ENCODE results near the gene REEP1.
"Not testable (repeated sequence)": the region's sequence is repeated elsewhere in the genome, so short reads cannot be mapped to it uniquely, and the experiment has no call there.

The REEP1 gene

DNA sequence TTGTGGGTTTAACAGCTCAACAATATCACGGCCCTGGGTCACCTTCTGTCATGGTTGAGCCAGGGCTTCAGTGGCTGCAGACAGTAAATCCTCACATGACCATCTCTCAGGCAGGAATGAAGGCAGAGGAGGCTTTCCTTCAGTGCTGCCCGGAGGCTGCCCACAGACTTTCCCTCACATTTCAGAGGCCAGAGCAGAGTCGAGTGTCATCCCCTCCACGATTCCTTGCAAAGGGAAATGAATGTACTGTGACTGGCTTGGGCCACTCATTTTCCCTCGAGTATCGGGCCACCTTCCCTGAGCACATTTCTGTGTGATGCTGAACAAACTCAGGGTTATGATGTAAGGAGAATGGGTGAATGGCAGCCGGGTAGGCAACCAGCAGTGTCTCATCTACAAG, 10.0 kb upstream of the REEP1 start:
- H3K9me3 ChIP-seq (ENCODE audit: severe bottlenecking): no peaks in the 10 kb centered on the region
- TF ChIP-seq CTCF (IDR thresholded peaks at IDR 0.05; ENCODE audit: poor library complexity, severe bottlenecking): no peak
- DNase-seq (ENCODE audit: low spot score) (no peak), ATAC-seq (ENCODE audit: low read depth) (no peak)
- H3K27ac ChIP-seq (ENCODE audit: poor library complexity, severe bottlenecking): no peak overlapping the region
- no peaks in the 10 kb centered on the region for H3K27me3 ChIP-seq (ENCODE audit: insufficient read depth, poor library complexity, severe bottlenecking)
- no peaks in the 10 kb centered on the region for H3K4me1 ChIP-seq (ENCODE audit: insufficient read depth, poor library complexity, severe bottlenecking)
- H3K4me3 ChIP-seq (ENCODE audit: severe bottlenecking): no peak overlapping the region
- no peaks in the 10 kb centered on the region for H3K36me3 ChIP-seq (ENCODE audit: low read depth)

DNA sequence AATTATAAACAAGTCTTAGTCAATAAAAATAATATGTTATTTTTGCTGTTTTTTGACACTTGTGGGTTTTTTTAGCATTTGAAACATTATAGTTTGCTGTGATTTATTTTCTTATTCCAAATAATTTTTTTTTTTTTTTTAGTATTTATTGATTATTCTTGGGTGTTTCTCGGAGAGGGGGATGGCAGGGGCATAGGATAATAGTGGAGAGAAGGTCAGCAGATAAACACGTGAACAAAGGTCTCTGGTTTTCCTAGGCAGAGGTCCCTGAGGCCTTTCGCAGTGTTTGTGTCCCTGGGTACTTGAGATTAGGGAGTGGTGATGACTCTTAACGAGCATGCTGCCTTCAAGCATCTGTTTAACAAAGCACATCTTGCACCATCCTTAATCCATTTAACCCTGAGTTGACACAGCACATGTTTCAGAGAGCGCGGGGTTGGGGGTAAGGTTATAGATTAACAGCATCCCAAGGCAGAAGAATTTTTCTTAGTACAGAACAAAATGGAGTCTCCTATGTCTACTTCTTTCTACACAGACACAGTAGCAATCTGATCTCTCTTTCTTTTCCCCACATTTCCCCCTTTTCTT, 8.5 kb upstream of the REEP1 start:
- not testable (repeated sequence) for H3K4me3 ChIP-seq (ENCODE audit: severe bottlenecking); H3K27me3 ChIP-seq (ENCODE audit: insufficient read depth, poor library complexity, severe bottlenecking); H3K27ac ChIP-seq (ENCODE audit: poor library complexity, severe bottlenecking); DNase-seq (ENCODE audit: low spot score); H3K36me3 ChIP-seq (ENCODE audit: low read depth); ATAC-seq (ENCODE audit: low read depth); H3K9me3 ChIP-seq (ENCODE audit: severe bottlenecking); H3K4me1 ChIP-seq (ENCODE audit: insufficient read depth, poor library complexity, severe bottlenecking)

DNA sequence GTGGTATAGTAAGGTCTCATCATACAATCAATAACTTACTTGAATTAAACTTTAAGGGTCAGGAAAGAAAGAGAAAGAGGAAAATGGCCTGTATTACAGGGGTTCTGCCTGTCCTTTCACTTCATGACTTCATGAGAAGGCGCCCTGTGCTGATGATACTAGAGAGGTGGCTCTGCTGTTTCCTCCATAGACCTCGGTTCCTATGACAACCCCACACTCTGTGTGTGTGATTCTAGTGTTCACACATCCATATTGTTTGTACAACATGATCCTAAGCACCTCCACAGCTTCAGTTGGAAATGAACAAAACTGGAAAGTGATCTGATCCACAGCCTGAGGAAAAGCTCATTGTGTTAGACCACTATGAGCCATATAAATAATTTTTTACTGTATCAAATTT, 7.0 kb upstream of the REEP1 start:
- ATAC-seq (ENCODE audit: low read depth) (no peak), DNase-seq (ENCODE audit: low spot score) (no peak)
- Histone ChIP-seq H3K27me3 (ENCODE audit: insufficient read depth, poor library complexity, severe bottlenecking) (peaks cover 21% of the 10 kb centered on the region), H3K9me3 (ENCODE audit: severe bottlenecking) (peaks cover 3% of the 10 kb centered on the region), H3K27ac (ENCODE audit: poor library complexity, severe bottlenecking) (no peak overlapping the region), H3K36me3 (ENCODE audit: low read depth) (no peaks in the 10 kb centered on the region), H3K4me1 (ENCODE audit: insufficient read depth, poor library complexity, severe bottlenecking) (no peaks in the 10 kb centered on the region), H3K4me3 (ENCODE audit: severe bottlenecking) (no peak overlapping the region)
- no peak for TF ChIP-seq CTCF (IDR thresholded peaks at IDR 0.05; ENCODE audit: poor library complexity, severe bottlenecking)

GRCh38 chr2:86342488-86342887, 5.1 kb upstream of the REEP1 start:
- H3K4me3 ChIP-seq (ENCODE audit: severe bottlenecking): no peak overlapping the region
- TF ChIP-seq CTCF (IDR thresholded peaks at IDR 0.05; ENCODE audit: poor library complexity, severe bottlenecking): no peak
- ATAC-seq (ENCODE audit: low read depth): no peak
- no peaks in the 10 kb centered on the region for H3K4me1 ChIP-seq (ENCODE audit: insufficient read depth, poor library complexity, severe bottlenecking)
- H3K36me3 ChIP-seq (ENCODE audit: low read depth): no peaks in the 10 kb centered on the region
- H3K9me3 ChIP-seq (ENCODE audit: severe bottlenecking): peaks cover 3% of the 10 kb centered on the region
- no peak overlapping the region for H3K27ac ChIP-seq (ENCODE audit: poor library complexity, severe bottlenecking)
- H3K27me3 ChIP-seq (ENCODE audit: insufficient read depth, poor library complexity, severe bottlenecking): peaks cover 38% of the 10 kb centered on the region
- no peak for DNase-seq (ENCODE audit: low spot score)

GRCh38 chr2:86341470-86341869, 4.0 kb upstream of the REEP1 start:
- ATAC-seq (ENCODE audit: low read depth) (no peak), DNase-seq (ENCODE audit: low spot score) (no peak)
- Histone ChIP-seq H3K4me3 (ENCODE audit: severe bottlenecking) (no peak overlapping the region), H3K9me3 (ENCODE audit: severe bottlenecking) (peaks cover 3% of the 10 kb centered on the region), H3K27ac (ENCODE audit: poor library complexity, severe bottlenecking) (no peak overlapping the region), H3K27me3 (ENCODE audit: insufficient read depth, poor library complexity, severe bottlenecking) (peaks cover 43% of the 10 kb centered on the region), H3K36me3 (ENCODE audit: low read depth) (no peaks in the 10 kb centered on the region), H3K4me1 (ENCODE audit: insufficient read depth, poor library complexity, severe bottlenecking) (no peaks in the 10 kb centered on the region)
- TF ChIP-seq CTCF (IDR thresholded peaks at IDR 0.05; ENCODE audit: poor library complexity, severe bottlenecking): no peak

Measured in RWPE2 (cell line).